Stomach smooth muscle (tissue), 2 donors: ENCODE data around the gene CLN3.

Source experiments
- H3K27ac ChIP-seq: one replicate; pipeline ENCODE4 v1.7.0; 2013; ENCODE audit warnings: mild to moderate bottlenecking, low read length, inconsistent platforms
- H3K27me3 ChIP-seq, 2 donors: one replicate each; pipeline ENCODE4 v1.7.0; 2013; ENCODE audit warnings: low read length in 2 of 2; ENCODE audit not compliant: insufficient read depth in 2 of 2, control insufficient read depth in 1 of 2
- H3K36me3 ChIP-seq, 2 donors: one replicate each; pipeline ENCODE4 v1.7.0; 2013; ENCODE audit warnings: low read length in 2 of 2; ENCODE audit not compliant: control insufficient read depth in 2 of 2, insufficient read depth in 2 of 2
- H3K4me1 ChIP-seq: one replicate; pipeline ENCODE4 v1.7.0; 2013; ENCODE audit warnings: low read length; ENCODE audit not compliant: control insufficient read depth, insufficient read depth
- H3K4me3 ChIP-seq, 2 donors: one replicate each; pipeline ENCODE4 v1.7.0; 2013; ENCODE audit warnings: low read length in 2 of 2
- H3K9ac ChIP-seq, 2 donors: one replicate each; pipeline ENCODE4 v1.7.0; 2013; ENCODE audit warnings: low read length in 2 of 2, mild to moderate bottlenecking in 1 of 2
- H3K9me3 ChIP-seq, 2 donors: one replicate each; pipeline ENCODE4 v1.7.0; 2013; ENCODE audit warnings: low read length in 2 of 2; ENCODE audit not compliant: control insufficient read depth in 2 of 2
- donor health status: healthy.
- donor health status: Pancreatic carcinoma.

Gene CLN3

GRCh38 chr16:28491970-28492474 lies at the start of gene CLN3:
Gene CLN3 (minus strand): TSS chr16:28492074. CDS start chr16:28491759, 315 bp downstream.
- Histone ChIP-seq H3K27ac (peak within 1 kb of the TSS; percentile 94), H3K36me3 (peaks cover 10 to 13% of the 10 kb centered on the region in 2 donors), H3K27me3 (no peaks in the 10 kb centered on the region), H3K4me1 (peaks cover 2% of the 10 kb centered on the region), H3K9me3 (no peaks in the 10 kb centered on the region), H3K4me3 (peak within 1 kb of the TSS; percentile 97 to 98), H3K9ac (peak within 1 kb of the TSS; percentile 92 to 96)

- Histone ChIP-seq H3K4me3 (no peak overlapping the region), H3K9me3 (no peaks in the 10 kb centered on the region), H3K36me3 (peaks cover 0 to 6% of the 10 kb centered on the region in 2 donors), H3K27ac (no peak overlapping the region), H3K27me3 (no peaks in the 10 kb centered on the region), H3K9ac (no peak overlapping the region), H3K4me1 (peaks cover 25% of the 10 kb centered on the region)
These were observed 48.5 kb upstream of the CLN3 start for GRCh38 chr16:28540346-28540745.

- Histone ChIP-seq H3K27me3 (no peaks in the 10 kb centered on the region), H3K9ac (peak within 1 kb of the TSS; percentile 94 to 98), H3K4me3 (peak within 1 kb of the TSS; percentile 67 to 91), H3K36me3 (peaks cover 10 to 17% of the 10 kb centered on the region in 2 donors), H3K9me3 (no peaks in the 10 kb centered on the region), H3K4me1 (peaks cover 25% of the 10 kb centered on the region), H3K27ac (peak within 1 kb of the TSS; percentile 96)
These were observed 47.1 kb upstream of the CLN3 start, which contains the start of gene NUPR1 for GRCh38 chr16:28538733-28539596. Gene NUPR1 (minus strand): TSS chr16:28538974. CDS start chr16:28538907, 67 bp downstream.

GRCh38 chr16:28537964-28538732 lies 46.3 kb upstream of the CLN3 start:
- Histone ChIP-seq H3K27ac (peak overlapping the region; percentile 96), H3K4me1 (peaks cover 25% of the 10 kb centered on the region), H3K4me3 (peak overlapping the region; percentile 67 to 91), H3K36me3 (peaks cover 11 to 17% of the 10 kb centered on the region in 2 donors), H3K27me3 (no peaks in the 10 kb centered on the region), H3K9ac (peak overlapping the region; percentile 94 to 98), H3K9me3 (no peaks in the 10 kb centered on the region)

- peaks cover 30% of the 10 kb centered on the region for H3K4me1 ChIP-seq
- H3K9ac ChIP-seq: peak overlapping the region; percentile 36 to 94
- no peaks in the 10 kb centered on the region for H3K27me3 ChIP-seq
- peak overlapping the region; percentile 67 to 91 for H3K4me3 ChIP-seq
- peaks cover 11 to 17% of the 10 kb centered on the region in 2 donors for H3K36me3 ChIP-seq
- peak overlapping the region; percentile 96 for H3K27ac ChIP-seq
- no peaks in the 10 kb centered on the region for H3K9me3 ChIP-seq
These were observed 45.2 kb upstream of the CLN3 start for GRCh38 chr16:28537076-28537475.

GRCh38 chr16:28534542-28535373 lies 42.9 kb upstream of the CLN3 start:
- peaks cover 11 to 17% of the 10 kb centered on the region in 2 donors for H3K36me3 ChIP-seq
- no peak overlapping the region for H3K27ac ChIP-seq
- no peak overlapping the region for H3K9ac ChIP-seq
- H3K4me3 ChIP-seq: no peak overlapping the region
- H3K27me3 ChIP-seq: no peaks in the 10 kb centered on the region
- H3K4me1 ChIP-seq: peaks cover 30% of the 10 kb centered on the region
- no peaks in the 10 kb centered on the region for H3K9me3 ChIP-seq

GRCh38 chr16:28532940-28533647 lies 41.2 kb upstream of the CLN3 start:
- H3K27me3 ChIP-seq: no peaks in the 10 kb centered on the region
- H3K4me3 ChIP-seq: no peak overlapping the region
- H3K4me1 ChIP-seq: peaks cover 17% of the 10 kb centered on the region
- no peaks in the 10 kb centered on the region for H3K9me3 ChIP-seq
- H3K27ac ChIP-seq: no peak overlapping the region
- no peak overlapping the region for H3K9ac ChIP-seq
- peaks cover 11 to 17% of the 10 kb centered on the region in 2 donors for H3K36me3 ChIP-seq

GRCh38 chr16:28531777-28532744 lies 40.2 kb upstream of the CLN3 start:
- H3K27me3 ChIP-seq: no peaks in the 10 kb centered on the region
- H3K4me3 ChIP-seq: no peak overlapping the region
- H3K27ac ChIP-seq: peak overlapping the region; percentile 31
- no peak overlapping the region for H3K9ac ChIP-seq
- peaks cover 8% of the 10 kb centered on the region for H3K4me1 ChIP-seq
- peaks cover 11 to 12% of the 10 kb centered on the region in 2 donors for H3K36me3 ChIP-seq
- H3K9me3 ChIP-seq: no peaks in the 10 kb centered on the region

- H3K27me3 ChIP-seq: no peaks in the 10 kb centered on the region
- no peak overlapping the region for H3K27ac ChIP-seq
- peaks cover 4% of the 10 kb centered on the region for H3K4me1 ChIP-seq
- no peak overlapping the region for H3K9ac ChIP-seq
- peaks cover under 1 to 2% of the 10 kb centered on the region in 2 donors for H3K36me3 ChIP-seq
- no peak overlapping the region for H3K4me3 ChIP-seq
- H3K9me3 ChIP-seq: no peaks in the 10 kb centered on the region
These were observed 37.2 kb upstream of the CLN3 start for GRCh38 chr16:28529124-28529523.
